GM19328 (cell line): Measurements from ENCODE around the gene SLC6A8.
"Not testable (repeated sequence)": the region's sequence is repeated elsewhere in the genome, so short reads cannot be mapped to it uniquely, and the experiment has no call there.

Experiments used
- ATAC-seq: cut with Tn5 transposase; IDR thresholded peaks from one replicate; pipeline ENCODE4 v1.9.1; 2021; ENCODE audit warnings: mild to moderate bottlenecking, moderate library complexity; ENCODE audit not compliant: unreplicated experiment

SLC6A8 gene

GRCh38 chrX:153692003-153692402 is 4.3 kb downstream of the SLC6A8 start:
- ATAC-seq = no peak

- no peak for ATAC-seq
Measured at GRCh38 chrX:153692611-153693156, 5.0 kb downstream of the SLC6A8 start.

- ATAC-seq = no peak
Measured at GRCh38 chrX:153693216-153694086, 5.7 kb downstream of the SLC6A8 start.

GRCh38 chrX:153694256-153694655 is 6.5 kb downstream of the SLC6A8 start:
- not testable (repeated sequence) for ATAC-seq

DNA sequence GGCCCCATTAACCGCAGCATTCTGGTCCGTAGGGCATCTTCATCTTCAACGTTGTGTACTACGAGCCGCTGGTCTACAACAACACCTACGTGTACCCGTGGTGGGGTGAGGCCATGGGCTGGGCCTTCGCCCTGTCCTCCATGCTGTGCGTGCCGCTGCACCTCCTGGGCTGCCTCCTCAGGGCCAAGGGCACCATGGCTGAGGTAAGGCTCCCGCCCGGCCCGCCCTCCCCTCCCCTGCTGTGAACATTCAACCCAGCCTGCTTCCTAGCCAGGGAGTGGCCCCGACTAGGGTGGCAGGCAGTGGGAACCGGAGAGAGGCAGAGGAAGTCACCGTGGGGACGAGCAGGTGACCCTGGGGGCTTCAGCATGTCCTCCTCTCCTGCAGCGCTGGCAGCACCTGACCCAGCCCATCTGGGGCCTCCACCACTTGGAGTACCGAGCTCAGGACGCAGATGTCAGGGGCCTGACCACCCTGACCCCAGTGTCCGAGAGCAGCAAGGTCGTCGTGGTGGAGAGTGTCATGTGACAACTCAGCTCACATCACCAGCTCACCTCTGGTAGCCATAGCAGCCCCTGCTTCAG is 7.1 kb downstream of the SLC6A8 start:
- no peak for ATAC-seq

- ATAC-seq = no peak
Measured at GRCh38 chrX:153696100-153696499, 8.4 kb downstream of the SLC6A8 start.

DNA sequence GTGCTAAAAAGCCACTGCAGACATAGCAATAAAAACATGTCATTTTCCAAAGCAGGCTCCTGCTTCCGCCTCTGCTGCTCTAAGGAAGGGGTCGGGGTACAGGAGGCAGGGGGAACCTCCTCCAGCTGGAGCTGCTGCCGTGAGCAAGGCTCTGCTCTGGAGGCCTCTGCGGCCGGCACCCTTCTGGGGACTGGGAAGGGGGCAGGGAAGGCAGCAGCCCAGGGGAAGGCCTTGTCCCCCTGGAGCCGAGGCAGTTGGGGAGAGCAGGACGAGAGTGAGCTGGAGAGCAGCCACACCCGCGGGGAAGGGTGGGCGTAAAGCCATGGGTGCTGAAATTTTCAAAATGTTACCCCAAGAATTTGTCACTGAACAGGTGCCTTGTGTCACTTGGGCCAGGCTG is 8.8 kb downstream of the SLC6A8 start:
- ATAC-seq = not testable (repeated sequence)

- not testable (repeated sequence) for ATAC-seq
Measured at GRCh38 chrX:153696986-153697722, 9.4 kb downstream of the SLC6A8 start.

DNA sequence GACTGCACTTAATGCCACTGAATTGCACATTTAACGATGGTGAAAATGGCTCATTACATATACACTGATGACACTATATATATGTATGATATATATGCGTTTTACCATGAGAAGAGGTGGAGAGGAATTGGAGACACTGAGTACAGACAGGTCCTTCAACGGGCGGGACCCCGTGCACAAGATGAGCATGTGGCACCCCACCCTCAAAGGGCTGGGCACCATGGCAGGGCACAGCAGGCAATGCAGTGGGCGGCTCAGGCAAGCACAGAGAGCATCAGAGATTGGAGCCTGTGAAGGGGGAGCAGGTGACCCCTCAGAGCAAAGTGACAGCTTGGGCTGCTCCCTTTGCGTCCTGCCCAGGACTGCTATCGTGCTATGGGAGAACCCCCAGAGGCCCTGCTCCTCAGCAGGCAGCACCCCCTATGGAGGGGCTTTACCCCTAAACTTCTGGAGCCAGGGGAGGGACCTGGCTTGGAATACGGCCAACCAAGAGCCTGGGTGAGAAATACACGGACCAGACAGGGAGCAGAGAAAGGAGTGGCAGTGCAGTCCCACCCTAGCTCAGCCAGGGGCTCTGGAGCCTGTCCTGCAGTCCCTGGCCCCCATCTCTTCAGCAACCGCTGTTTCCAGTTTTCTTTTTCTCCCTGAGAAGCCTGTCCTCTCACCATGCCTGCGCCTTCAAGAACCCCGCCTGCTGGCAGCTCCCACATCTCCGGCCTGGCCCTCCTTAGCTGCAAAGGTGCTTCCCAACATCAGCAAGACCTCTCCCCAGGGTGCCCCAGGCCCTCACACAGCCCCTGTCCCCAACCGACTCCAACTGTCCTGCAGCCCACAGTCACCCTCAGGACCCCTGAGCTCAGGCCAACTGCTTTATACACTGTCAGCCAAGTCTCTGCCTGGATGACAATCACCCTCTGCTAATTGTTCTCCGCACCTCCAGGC is 10.5 kb downstream of the SLC6A8 start:
- no peak for ATAC-seq

DNA sequence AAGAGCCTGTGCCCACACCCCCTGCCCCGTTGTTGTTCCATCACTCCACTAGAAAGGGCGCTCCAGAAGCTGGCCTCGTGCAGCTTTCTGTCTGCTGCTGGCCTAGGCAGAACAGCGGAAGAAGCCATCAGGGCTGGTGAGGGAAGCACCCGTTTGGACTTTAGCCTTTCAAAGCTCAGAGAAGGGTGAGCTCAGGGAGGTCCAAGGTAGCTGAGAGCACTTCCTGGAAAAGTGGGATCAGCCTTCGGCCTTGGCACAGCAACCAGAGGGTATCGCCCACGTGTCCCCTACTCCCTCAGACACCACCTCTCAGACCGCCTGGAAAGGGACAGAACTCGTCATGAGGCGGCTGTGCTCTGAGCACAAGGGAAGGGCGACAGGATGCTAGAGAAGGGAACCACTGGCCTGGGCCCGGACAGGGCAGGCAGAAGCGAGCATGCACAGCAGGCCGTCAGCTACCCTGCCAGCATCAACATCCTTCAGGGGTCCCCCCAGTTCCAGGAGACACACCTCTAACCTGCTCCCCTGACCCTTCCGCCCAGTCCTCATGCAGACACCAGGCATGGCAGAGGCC is 11.6 kb downstream of the SLC6A8 start:
- ATAC-seq = not testable (repeated sequence)

DNA sequence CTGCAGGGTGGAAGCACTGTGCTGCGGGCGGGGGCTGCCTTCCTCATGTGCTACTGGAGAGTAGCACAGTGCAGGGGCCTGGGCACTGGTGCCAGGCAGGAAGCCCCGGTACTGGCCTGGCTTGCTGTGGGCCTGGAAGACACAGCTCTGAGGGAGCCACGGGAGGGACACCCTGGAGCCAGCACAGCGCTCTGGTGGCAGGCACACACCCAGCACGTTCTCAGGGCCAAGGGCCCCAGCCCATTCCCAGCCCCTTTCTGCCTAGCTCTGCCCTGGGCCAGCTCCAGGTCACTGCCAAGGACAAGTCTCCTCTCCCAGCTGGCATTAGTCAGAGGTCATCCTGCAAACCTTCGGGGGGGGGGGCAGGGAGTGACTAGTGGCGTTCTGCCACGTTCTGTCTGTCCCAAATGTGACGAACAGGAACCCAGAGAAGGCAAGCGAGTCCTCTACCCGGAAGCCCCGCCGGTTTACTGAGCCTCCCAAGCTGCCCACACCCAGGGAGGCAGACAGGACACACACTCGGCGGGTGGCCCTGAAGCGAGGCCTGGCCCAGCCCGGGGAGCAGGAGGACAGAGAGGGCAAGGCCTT is 12.2 kb downstream of the SLC6A8 start:
- ATAC-seq = not testable (repeated sequence)

- ATAC-seq = no peak
Measured at GRCh38 chrX:153700376-153700945, 12.7 kb downstream of the SLC6A8 start.

- ATAC-seq = no peak
Measured at GRCh38 chrX:153700967-153701366, 13.2 kb downstream of the SLC6A8 start.

DNA sequence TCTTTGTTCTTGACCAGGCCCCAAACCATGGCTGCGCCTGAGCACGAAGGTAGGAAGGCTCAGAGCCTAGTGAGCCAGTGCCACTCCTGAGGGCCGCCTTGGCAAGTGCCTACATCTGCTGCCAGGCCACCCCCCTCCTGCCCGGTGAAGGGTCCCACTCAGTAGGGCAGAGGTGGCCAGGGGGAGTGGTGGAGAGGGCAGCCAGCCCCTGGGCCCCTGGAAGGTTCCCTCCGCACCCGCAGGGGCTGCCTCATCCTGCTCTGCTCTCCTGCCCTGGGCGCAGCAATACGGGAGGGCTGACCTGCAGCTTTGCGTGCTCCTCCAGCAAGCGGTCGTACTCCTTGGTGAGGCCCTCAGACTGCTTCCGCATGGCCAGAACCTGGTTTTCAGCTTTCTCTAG is 14.0 kb downstream of the SLC6A8 start:
- ATAC-seq = no peak

DNA sequence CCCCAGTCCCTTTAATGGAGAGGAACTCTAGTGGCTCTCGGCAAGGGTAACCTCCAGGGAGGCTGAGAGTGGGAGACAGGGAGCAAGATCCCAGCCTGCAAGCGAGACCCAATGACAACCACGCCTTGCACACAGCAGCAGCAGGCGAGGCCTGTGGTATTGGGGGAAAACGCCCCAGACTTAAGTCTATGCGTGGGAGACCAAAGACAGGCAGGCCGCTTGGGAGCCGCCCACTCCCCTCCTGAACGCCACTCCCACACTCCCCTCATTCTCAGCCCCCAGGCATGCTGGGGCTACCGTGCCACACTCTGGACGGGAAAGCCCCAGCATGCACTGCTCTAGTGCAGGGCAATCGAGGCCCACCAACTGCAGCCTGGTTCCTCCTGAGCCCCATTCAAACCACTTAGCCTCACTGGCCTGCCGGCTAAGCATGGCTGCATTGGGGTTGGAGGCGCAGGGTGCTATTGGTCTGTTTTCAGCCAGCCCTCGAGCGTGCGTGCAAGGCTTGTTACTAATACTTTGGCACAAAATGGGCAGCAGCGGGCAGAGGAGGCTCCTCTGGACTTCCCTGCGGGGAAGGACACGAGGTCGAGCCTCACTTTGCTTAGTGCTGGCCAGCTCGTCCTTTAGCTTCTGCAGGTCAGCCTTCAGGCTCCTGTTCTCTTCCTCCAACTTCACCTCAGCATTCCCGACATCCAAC is 14.8 kb downstream of the SLC6A8 start:
- no peak for ATAC-seq

GRCh38 chrX:153703036-153703370 is 15.3 kb downstream of the SLC6A8 start:
- no peak for ATAC-seq

DNA sequence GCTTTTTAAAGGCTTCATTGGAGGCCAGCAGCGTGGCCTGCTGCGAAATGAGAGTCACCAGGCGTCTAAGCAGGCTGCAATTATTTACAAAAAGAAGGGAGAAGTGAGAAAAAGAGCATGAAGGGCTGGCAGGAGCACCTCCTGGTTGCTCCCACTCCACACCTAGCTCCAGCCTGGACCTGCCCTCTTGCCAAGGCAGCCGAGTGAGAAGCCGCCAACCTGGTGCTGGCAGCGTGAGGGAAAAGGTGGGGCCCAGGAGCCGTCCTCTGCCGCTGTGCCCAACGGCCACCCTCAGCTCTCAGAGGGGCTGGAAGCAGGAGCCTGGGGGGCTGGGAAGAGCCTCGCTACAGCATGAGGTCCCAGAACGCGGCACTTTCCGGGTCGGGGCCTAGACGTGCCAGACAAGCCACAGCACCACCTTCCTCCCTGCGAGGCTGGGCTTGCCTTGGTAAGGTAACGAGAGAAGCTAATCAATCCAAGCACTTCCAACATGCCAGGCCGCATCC is 16.3 kb downstream of the SLC6A8 start:
- ATAC-seq = no peak

- ATAC-seq = not testable (repeated sequence)
Measured at GRCh38 chrX:153704631-153705402, 17.1 kb downstream of the SLC6A8 start.
